ENCODE results near the gene SLC29A3. TPM values are rescaled to one million over a fixed set of nuclear protein-coding genes. Genes with fewer than 3 reads are reported as not detected.

Gene SLC29A3
- total and polyA plus RNA-seq, 2 donors from 2014 or later: 5.3 to 5.7 TPM

DNA sequence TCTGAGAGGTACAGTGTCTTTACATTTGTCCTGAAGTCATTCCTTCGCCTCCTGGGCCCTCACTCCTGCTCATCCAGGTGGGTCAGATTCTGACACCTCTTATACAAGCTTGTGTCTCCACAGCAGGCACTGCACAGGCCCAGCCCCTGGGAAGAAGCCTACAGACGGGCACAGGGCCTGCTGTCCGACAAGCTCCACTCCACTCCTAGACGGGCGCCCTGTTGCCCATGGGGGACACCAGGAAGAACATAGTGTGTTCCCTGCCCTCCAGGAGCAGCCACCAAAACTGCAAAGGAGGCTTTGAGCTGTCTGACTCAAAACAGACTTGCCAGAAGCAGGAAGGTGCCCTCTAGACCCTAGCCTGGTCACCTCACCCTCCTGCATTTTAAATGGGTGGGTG lies 45.6 kb upstream of the SLC29A3 start:
- no peaks in the 10 kb centered on the region for H3K36me3 ChIP-seq (ENCODE audit: control insufficient read depth in 2 of 3, insufficient read depth in 3 of 3, low read length in 3 of 3)
- no peak overlapping the region for H3K9ac ChIP-seq (ENCODE audit: low read length in 3 of 3)
- no peak for DNase-seq
- H3K9me3 ChIP-seq (ENCODE audit: control insufficient read depth in 2 of 3, insufficient read depth in 1 of 3, low read length in 3 of 3): no peaks in the 10 kb centered on the region
- no peak overlapping the region for H3K4me3 ChIP-seq (ENCODE audit: low read length in 3 of 3)
- no peak overlapping the region for H3K27ac ChIP-seq (ENCODE audit: low read depth in 2 of 2, low read length in 2 of 2)
- H3K4me1 ChIP-seq (ENCODE audit: control insufficient read depth in 2 of 3, insufficient read depth in 2 of 3, low read depth in 1 of 3, low read length in 3 of 3): peaks cover 0 to 14% (median 5%) of the 10 kb centered on the region in 3 donors
- TF ChIP-seq, protein P1, sequence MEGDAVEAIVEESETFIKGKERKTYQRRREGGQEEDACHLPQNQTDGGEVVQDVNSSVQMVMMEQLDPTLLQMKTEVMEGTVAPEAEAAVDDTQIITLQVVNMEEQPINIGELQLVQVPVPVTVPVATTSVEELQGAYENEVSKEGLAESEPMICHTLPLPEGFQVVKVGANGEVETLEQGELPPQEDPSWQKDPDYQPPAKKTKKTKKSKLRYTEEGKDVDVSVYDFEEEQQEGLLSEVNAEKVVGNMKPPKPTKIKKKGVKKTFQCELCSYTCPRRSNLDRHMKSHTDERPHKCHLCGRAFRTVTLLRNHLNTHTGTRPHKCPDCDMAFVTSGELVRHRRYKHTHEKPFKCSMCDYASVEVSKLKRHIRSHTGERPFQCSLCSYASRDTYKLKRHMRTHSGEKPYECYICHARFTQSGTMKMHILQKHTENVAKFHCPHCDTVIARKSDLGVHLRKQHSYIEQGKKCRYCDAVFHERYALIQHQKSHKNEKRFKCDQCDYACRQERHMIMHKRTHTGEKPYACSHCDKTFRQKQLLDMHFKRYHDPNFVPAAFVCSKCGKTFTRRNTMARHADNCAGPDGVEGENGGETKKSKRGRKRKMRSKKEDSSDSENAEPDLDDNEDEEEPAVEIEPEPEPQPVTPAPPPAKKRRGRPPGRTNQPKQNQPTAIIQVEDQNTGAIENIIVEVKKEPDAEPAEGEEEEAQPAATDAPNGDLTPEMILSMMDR (IDR thresholded peaks at IDR 0.05; ENCODE audit: borderline replicate concordance, extremely low read depth, insufficient read depth): no peak
- FAIRE-seq: no peak
- no peaks in the 10 kb centered on the region for H3K27me3 ChIP-seq (ENCODE audit: control insufficient read depth, insufficient read depth, low read length)
- intact Hi-C loops (cut with DNase I): no loop called here

DNA sequence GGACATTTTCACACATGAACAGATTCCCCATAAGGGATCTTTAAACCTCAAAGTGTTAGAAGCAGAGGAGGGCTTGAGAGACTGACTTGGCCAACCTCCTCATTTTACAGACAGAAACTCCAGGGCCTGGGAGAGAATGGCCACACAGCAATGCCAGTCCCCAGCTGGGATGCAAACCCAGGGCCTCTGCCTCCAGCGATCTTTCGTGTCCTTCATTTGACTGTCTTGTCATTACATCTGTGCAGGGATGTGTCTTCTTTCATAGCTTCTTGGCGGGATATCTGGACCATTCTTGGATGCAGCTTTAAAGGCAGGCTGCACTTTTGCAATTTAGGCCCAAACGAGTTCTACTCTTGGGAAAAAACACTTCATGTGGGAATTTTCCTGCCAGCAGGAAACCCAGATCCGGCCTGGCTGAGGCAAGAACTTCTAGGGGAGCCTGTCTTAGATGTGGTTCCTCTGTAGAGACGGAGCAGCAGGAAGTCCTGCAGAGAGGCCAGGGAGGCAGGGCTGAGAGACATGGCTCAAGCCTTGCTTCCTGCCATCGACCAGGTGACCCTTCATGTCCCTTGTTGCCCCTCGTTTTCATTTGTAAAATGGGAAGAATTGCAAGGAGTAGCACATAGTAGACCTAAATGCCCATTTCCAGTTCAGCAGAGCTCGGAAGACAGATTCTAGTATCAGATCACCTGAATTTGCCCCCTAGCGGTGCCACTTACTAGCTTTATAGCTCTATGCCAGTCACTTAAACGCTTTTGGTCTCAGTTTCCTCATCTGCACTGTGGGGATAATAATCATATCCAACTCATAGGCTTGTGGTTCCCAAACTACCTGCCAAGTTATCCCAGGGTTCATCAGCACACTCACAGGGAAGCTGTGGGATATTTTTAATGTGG lies 43.9 kb upstream of the SLC29A3 start:
- DNase-seq: no peak
- Histone ChIP-seq H3K4me1 (ENCODE audit: control insufficient read depth in 2 of 3, insufficient read depth in 2 of 3, low read depth in 1 of 3, low read length in 3 of 3) (peaks cover 0 to 24% (median 6%) of the 10 kb centered on the region in 3 donors), H3K9me3 (ENCODE audit: control insufficient read depth in 2 of 3, insufficient read depth in 1 of 3, low read length in 3 of 3) (no peaks in the 10 kb centered on the region), H3K4me3 (ENCODE audit: low read length in 3 of 3) (no peak overlapping the region), H3K27me3 (ENCODE audit: control insufficient read depth, insufficient read depth, low read length) (no peaks in the 10 kb centered on the region), H3K9ac (ENCODE audit: low read length in 3 of 3) (no peak overlapping the region), H3K36me3 (ENCODE audit: control insufficient read depth in 2 of 3, insufficient read depth in 3 of 3, low read length in 3 of 3) (no peaks in the 10 kb centered on the region), H3K27ac (ENCODE audit: low read depth in 2 of 2, low read length in 2 of 2) (no peak overlapping the region)
- no peak for FAIRE-seq
- intact Hi-C loops (cut with DNase I): no loop called here
- TF ChIP-seq, protein P1 (IDR thresholded peaks at IDR 0.05; ENCODE audit: borderline replicate concordance, extremely low read depth, insufficient read depth): no peak

DNA sequence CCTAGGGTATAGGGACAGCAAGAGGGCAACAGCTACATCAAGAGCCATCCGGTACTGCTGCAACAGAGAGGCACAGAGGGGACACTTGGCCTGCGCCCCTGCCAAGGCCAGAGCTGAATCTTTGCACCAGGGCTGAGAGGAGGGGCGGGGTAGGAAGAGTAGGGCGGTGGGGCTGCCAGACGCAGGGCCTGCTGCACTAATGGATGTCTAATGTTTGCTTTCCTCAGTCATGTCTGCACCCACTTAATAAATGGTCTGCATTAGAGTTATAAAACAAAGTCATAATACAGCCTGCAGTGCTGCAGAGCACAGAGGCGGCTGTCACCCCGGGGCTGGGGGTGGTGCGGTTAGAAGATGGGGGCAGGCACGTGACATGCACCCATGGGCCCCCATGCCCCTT lies 42.2 kb upstream of the SLC29A3 start:
- no peak for DNase-seq
- intact Hi-C loops (cut with DNase I): no loop called here
- TF ChIP-seq, protein P1 (IDR thresholded peaks at IDR 0.05; ENCODE audit: borderline replicate concordance, extremely low read depth, insufficient read depth): no peak

More for the DNA sequence above, 42.2 kb upstream of the SLC29A3 start:
- Histone ChIP-seq H3K27me3 (ENCODE audit: control insufficient read depth, insufficient read depth, low read length) (no peaks in the 10 kb centered on the region), H3K4me1 (ENCODE audit: control insufficient read depth in 2 of 3, insufficient read depth in 2 of 3, low read depth in 1 of 3, low read length in 3 of 3) (peaks cover 0 to 22% (median 6%) of the 10 kb centered on the region in 3 donors), H3K27ac (ENCODE audit: low read depth in 2 of 2, low read length in 2 of 2) (no peak overlapping the region), H3K36me3 (ENCODE audit: control insufficient read depth in 2 of 3, insufficient read depth in 3 of 3, low read length in 3 of 3) (no peaks in the 10 kb centered on the region), H3K9me3 (ENCODE audit: control insufficient read depth in 2 of 3, insufficient read depth in 1 of 3, low read length in 3 of 3) (no peaks in the 10 kb centered on the region), H3K4me3 (ENCODE audit: low read length in 3 of 3) (no peak overlapping the region), H3K9ac (ENCODE audit: low read length in 3 of 3) (no peak overlapping the region)
- FAIRE-seq: no peak
